Measurements from ENCODE around the gene TH.

DNA sequence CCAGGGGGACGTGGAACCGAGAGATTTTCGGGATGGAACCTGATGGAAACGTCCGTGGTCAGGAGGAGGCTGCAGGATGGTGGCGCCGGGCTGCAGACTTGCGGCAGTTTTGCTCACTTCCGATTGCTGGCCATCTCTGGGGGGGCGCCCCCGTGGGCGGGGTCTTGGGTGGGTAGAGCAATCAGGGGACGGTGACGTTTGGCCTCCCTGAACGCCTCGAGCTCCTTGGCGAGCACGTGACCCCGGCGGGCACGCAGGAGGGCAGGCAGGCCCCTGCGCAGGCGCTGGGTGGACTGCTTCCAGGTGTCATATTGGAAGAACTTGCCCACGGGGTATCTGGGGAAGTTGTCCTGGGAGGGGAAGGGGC is 38.8 kb downstream of the TH start:
- no peak for TF ChIP-seq CEBPB (IDR thresholded peaks at IDR 0.05; ENCODE audit: low read depth, low read length)
- TF ChIP-seq MAX (IDR thresholded peaks at IDR 0.05) = no peak
- no peak for TF ChIP-seq CTCF (IDR thresholded peaks at IDR 0.05; ENCODE audit: control extremely low read depth in 1 of 3, insufficient read depth in 1 of 3, low read depth in 1 of 3, low read length in 3 of 3)
- TF ChIP-seq MAFK (IDR thresholded peaks at IDR 0.05; ENCODE audit: low read depth, low read length) = no peak
- no peak for TF ChIP-seq RFX5 (IDR thresholded peaks at IDR 0.05; ENCODE audit: borderline replicate concordance, low read depth, low read length)
- no peak for TF ChIP-seq EZH2 (IDR thresholded peaks at IDR 0.05; ENCODE audit: low read depth, low read length, severe bottlenecking)
- no peak for TF ChIP-seq NRF1 (IDR thresholded peaks at IDR 0.05; ENCODE audit: low read depth, low read length)
